ENCODE measurements around the gene C2CD2.

Gene C2CD2

GRCh38 chr21:41929248-41929647 is 24.6 kb downstream of the C2CD2 start:
- DNase-seq, result no peak

- DNase-seq, result no peak
Measured at GRCh38 chr21:41928621-41929220, 25.1 kb downstream of the C2CD2 start.

GRCh38 chr21:41927727-41928409 is 25.9 kb downstream of the C2CD2 start:
- no peak for DNase-seq

- DNase-seq, result no peak
Measured at GRCh38 chr21:41926807-41927171, 27.0 kb downstream of the C2CD2 start.

GRCh38 chr21:41926117-41926806 is 27.6 kb downstream of the C2CD2 start:
- peak; percentile 49 for DNase-seq

GRCh38 chr21:41925767-41926116 is 28.1 kb downstream of the C2CD2 start:
- DNase-seq, result no peak

- no peak for DNase-seq
Measured at GRCh38 chr21:41924368-41924754, 29.5 kb downstream of the C2CD2 start.

- no peak for DNase-seq
Measured at GRCh38 chr21:41923631-41924367, 30.0 kb downstream of the C2CD2 start.

GRCh38 chr21:41923186-41923585 is 30.6 kb downstream of the C2CD2 start:
- no peak for DNase-seq

GRCh38 chr21:41921021-41921420 is 32.8 kb downstream of the C2CD2 start:
- DNase-seq, result no peak

- no peak for DNase-seq
Measured at GRCh38 chr21:41920476-41920875, 33.3 kb downstream of the C2CD2 start.

- DNase-seq, result no peak
Measured at GRCh38 chr21:41919666-41920398, 34.0 kb downstream of the C2CD2 start.

GRCh38 chr21:41918561-41919358 is 35.1 kb downstream of the C2CD2 start:
- DNase-seq, result no peak

GRCh38 chr21:41917531-41917930 is 36.3 kb downstream of the C2CD2 start:
- DNase-seq, result no peak

- DNase-seq, result no peak
Measured at GRCh38 chr21:41916888-41917433, 36.9 kb downstream of the C2CD2 start.

- DNase-seq, result no peak
Measured at GRCh38 chr21:41914965-41915364, 38.9 kb downstream of the C2CD2 start.

GRCh38 chr21:41914358-41914757 is 39.5 kb downstream of the C2CD2 start:
- DNase-seq, result no peak

- DNase-seq, result no peak
Measured at GRCh38 chr21:41913230-41913629, 40.6 kb downstream of the C2CD2 start.

GRCh38 chr21:41908829-41909228 is 45.0 kb downstream of the C2CD2 start:
- DNase-seq, result no peak

GRCh38 chr21:41907496-41908258 is 46.1 kb downstream of the C2CD2 start:
- DNase-seq, result no peak

GRCh38 chr21:41906770-41907169 is 47.0 kb downstream of the C2CD2 start:
- DNase-seq, result no peak
